Activated naive CD8-positive, alpha-beta T cell treated with anti-CD3 and anti-CD28 coated beads, Interleukin-2, amount 50 U/mL, for 24 hours (primary cell): ENCODE measurements around the gene CXADR.
"Not testable (repeated sequence)": the region's sequence is repeated elsewhere in the genome, so short reads cannot be mapped to it uniquely, and the experiment has no call there.

Experiments used
- ATAC-seq: fragments of 150-1000 bp; cut with Tn5 transposase; one replicate; pipeline ENCODE4 v1.10.0; 2021
- DNase-seq: peaks from one replicate; pipeline ENCODE4 v3.0.0; 2021
- H3K27ac Mint-ChIP-seq: one replicate; pipeline ENCODE4 v1.8.0; 2021; ENCODE audit warnings: mild to moderate bottlenecking, mixed read lengths
- H3K27me3 Mint-ChIP-seq: one replicate; pipeline ENCODE4 v1.8.0; 2021; ENCODE audit warnings: mixed read lengths
- H3K36me3 Mint-ChIP-seq: one replicate; pipeline ENCODE4 v1.8.0; 2021; ENCODE audit warnings: low read depth, mixed read lengths
- H3K4me1 Mint-ChIP-seq: one replicate; pipeline ENCODE4 v1.8.0; 2021; ENCODE audit warnings: mixed read lengths
- H3K4me3 Mint-ChIP-seq: one replicate; pipeline ENCODE4 v1.8.0; 2021; ENCODE audit warnings: mild to moderate bottlenecking, moderate library complexity, mixed read lengths
- H3K9me3 Mint-ChIP-seq: one replicate; pipeline ENCODE4 v1.8.0; 2021; ENCODE audit warnings: mixed read lengths

Gene CXADR

GRCh38 chr21:17492415-17493168 lies 20.3 kb upstream of the CXADR start:
- ATAC-seq (no peak), DNase-seq (no peak)
- H3K27me3 Mint-ChIP-seq, result peaks cover 16% of the 10 kb centered on the region
- no peaks in the 10 kb centered on the region for H3K9me3 Mint-ChIP-seq
- H3K4me1 Mint-ChIP-seq, result peaks cover 6% of the 10 kb centered on the region
- no peak overlapping the region for H3K4me3 Mint-ChIP-seq
- H3K27ac Mint-ChIP-seq, result no peak overlapping the region
- H3K36me3 Mint-ChIP-seq, result no peaks in the 10 kb centered on the region

GRCh38 chr21:17494051-17494450 lies 18.8 kb upstream of the CXADR start:
- no peak for ATAC-seq
- peaks cover 6% of the 10 kb centered on the region for H3K4me1 Mint-ChIP-seq
- no peak overlapping the region for H3K4me3 Mint-ChIP-seq
- H3K27ac Mint-ChIP-seq, result no peak overlapping the region
- H3K9me3 Mint-ChIP-seq, result no peaks in the 10 kb centered on the region
- peaks cover 16% of the 10 kb centered on the region for H3K27me3 Mint-ChIP-seq
- no peaks in the 10 kb centered on the region for H3K36me3 Mint-ChIP-seq
- DNase-seq, result no peak

GRCh38 chr21:17495680-17496079 lies 17.2 kb upstream of the CXADR start:
- Mint-ChIP-seq H3K27me3 (peaks cover 17% of the 10 kb centered on the region), H3K9me3 (no peaks in the 10 kb centered on the region), H3K27ac (no peak overlapping the region), H3K4me3 (no peak overlapping the region), H3K36me3 (no peaks in the 10 kb centered on the region), H3K4me1 (peaks cover 6% of the 10 kb centered on the region)
- ATAC-seq, result no peak
- no peak for DNase-seq

GRCh38 chr21:17497316-17497715 lies 15.5 kb upstream of the CXADR start:
- Mint-ChIP-seq H3K4me3 (no peak overlapping the region), H3K27ac (no peak overlapping the region), H3K36me3 (no peaks in the 10 kb centered on the region), H3K27me3 (peaks cover 17% of the 10 kb centered on the region), H3K9me3 (no peaks in the 10 kb centered on the region), H3K4me1 (peaks cover 3% of the 10 kb centered on the region)
- ATAC-seq, result no peak
- DNase-seq, result no peak

GRCh38 chr21:17498586-17498985 lies 14.3 kb upstream of the CXADR start:
- Mint-ChIP-seq H3K27me3 (peaks cover 13% of the 10 kb centered on the region), H3K36me3 (no peaks in the 10 kb centered on the region), H3K4me3 (no peak overlapping the region), H3K9me3 (no peaks in the 10 kb centered on the region), H3K4me1 (no peaks in the 10 kb centered on the region), H3K27ac (no peak overlapping the region)
- DNase-seq, result no peak
- ATAC-seq, result no peak

- no peaks in the 10 kb centered on the region for H3K36me3 Mint-ChIP-seq
Measured at GRCh38 chr21:17501107-17502006, 11.5 kb upstream of the CXADR start.

GRCh38 chr21:17502985-17503384 lies 9.9 kb upstream of the CXADR start:
- ATAC-seq, H3K36me3 Mint-ChIP-seq, DNase-seq, H3K27ac Mint-ChIP-seq, H3K4me1 Mint-ChIP-seq, H3K4me3 Mint-ChIP-seq, H3K9me3 Mint-ChIP-seq, H3K27me3 Mint-ChIP-seq: not testable (repeated sequence)

More at GRCh38 chr21:17501107-17502006, 11.5 kb upstream of the CXADR start:
- ATAC-seq (no peak), DNase-seq (no peak)
- H3K4me3 Mint-ChIP-seq, result no peak overlapping the region
- no peak overlapping the region for H3K27ac Mint-ChIP-seq
- peaks cover 9% of the 10 kb centered on the region for H3K27me3 Mint-ChIP-seq
- no peaks in the 10 kb centered on the region for H3K4me1 Mint-ChIP-seq
- peaks cover 7% of the 10 kb centered on the region for H3K9me3 Mint-ChIP-seq

GRCh38 chr21:17506951-17507350 lies 5.9 kb upstream of the CXADR start:
- Mint-ChIP-seq H3K4me1 (peaks cover 2% of the 10 kb centered on the region), H3K36me3 (no peaks in the 10 kb centered on the region), H3K27me3 (peaks cover 8% of the 10 kb centered on the region), H3K27ac (no peak overlapping the region), H3K9me3 (peaks cover 7% of the 10 kb centered on the region), H3K4me3 (no peak overlapping the region)
- no peak for ATAC-seq
- no peak for DNase-seq

- Mint-ChIP-seq H3K27ac (no peak overlapping the region), H3K4me1 (peaks cover 6% of the 10 kb centered on the region), H3K27me3 (peaks cover 13% of the 10 kb centered on the region), H3K9me3 (peaks cover 7% of the 10 kb centered on the region), H3K4me3 (no peak overlapping the region), H3K36me3 (no peaks in the 10 kb centered on the region)
- ATAC-seq (no peak), DNase-seq (no peak)
Measured at GRCh38 chr21:17507591-17507990, 5.3 kb upstream of the CXADR start.

GRCh38 chr21:17513214-17514123 lies 626 bp downstream of the CXADR start:
- Mint-ChIP-seq H3K4me3 (peak overlapping the region; percentile 80), H3K9me3 (no peaks in the 10 kb centered on the region), H3K4me1 (peaks cover 18% of the 10 kb centered on the region), H3K36me3 (no peaks in the 10 kb centered on the region), H3K27ac (no peak overlapping the region), H3K27me3 (peaks cover 43% of the 10 kb centered on the region)
- DNase-seq (peak; percentile 19), ATAC-seq (peak; percentile 16)

- Mint-ChIP-seq H3K4me1 (peaks cover 18% of the 10 kb centered on the region), H3K36me3 (no peaks in the 10 kb centered on the region), H3K9me3 (no peaks in the 10 kb centered on the region), H3K27ac (no peak overlapping the region), H3K4me3 (peak overlapping the region; percentile 80), H3K27me3 (peaks cover 43% of the 10 kb centered on the region)
- DNase-seq (no peak), ATAC-seq (no peak)
Measured at GRCh38 chr21:17514124-17514845, 1.4 kb downstream of the CXADR start.

- DNase-seq, H3K36me3 Mint-ChIP-seq, H3K4me3 Mint-ChIP-seq, ATAC-seq, H3K27ac Mint-ChIP-seq, H3K9me3 Mint-ChIP-seq: not testable (repeated sequence)
- H3K27me3 Mint-ChIP-seq, result peaks cover 38% of the 10 kb centered on the region
- H3K4me1 Mint-ChIP-seq, result peaks cover 16% of the 10 kb centered on the region
Measured at GRCh38 chr21:17517008-17517407, 4.2 kb downstream of the CXADR start.

GRCh38 chr21:17519208-17519738 lies 6.4 kb downstream of the CXADR start:
- no peak overlapping the region for H3K4me3 Mint-ChIP-seq
- no peak for DNase-seq
- H3K36me3 Mint-ChIP-seq, result no peaks in the 10 kb centered on the region
- ATAC-seq, result no peak
- no peak overlapping the region for H3K27ac Mint-ChIP-seq
- H3K9me3 Mint-ChIP-seq, result no peaks in the 10 kb centered on the region
- H3K27me3 Mint-ChIP-seq, result peaks cover 27% of the 10 kb centered on the region
- H3K4me1 Mint-ChIP-seq, result peaks cover 3% of the 10 kb centered on the region
